Activated CD4-positive, alpha-beta T cell treated with anti-CD3 and anti-CD28 coated beads for 4 hours (primary cell): ENCODE data around the gene TMCO1.
"Not testable (repeated sequence)": the region's sequence is repeated elsewhere in the genome, so short reads cannot be mapped to it uniquely, and the experiment has no call there.

ENCODE experiments used
- DNase-seq, 2 donors: peaks; one replicate each; pipeline ENCODE4 v3.0.0-alpha.2; 2020

The TMCO1 gene

DNA sequence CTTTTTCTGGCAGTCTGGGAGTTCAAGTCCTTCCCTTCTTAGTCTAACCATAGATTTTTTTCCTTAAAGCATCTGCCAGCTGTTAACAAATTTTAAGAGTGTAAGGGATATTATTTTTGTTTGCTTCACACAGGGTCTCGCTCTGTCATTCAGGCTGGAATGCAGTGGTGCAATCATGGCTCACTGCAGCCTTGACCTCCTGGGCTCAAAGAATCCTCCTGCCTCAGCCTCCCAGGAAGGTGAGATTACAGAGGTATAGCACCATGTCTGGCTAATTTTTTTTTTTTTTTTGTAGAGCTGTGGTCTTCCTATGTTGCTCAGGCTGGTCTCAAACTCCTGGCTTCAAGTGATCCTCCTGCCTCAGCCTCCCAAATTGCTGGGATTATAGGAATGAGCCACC is 23.8 kb downstream of the TMCO1 start:
- DNase-seq = not testable (repeated sequence)

DNA sequence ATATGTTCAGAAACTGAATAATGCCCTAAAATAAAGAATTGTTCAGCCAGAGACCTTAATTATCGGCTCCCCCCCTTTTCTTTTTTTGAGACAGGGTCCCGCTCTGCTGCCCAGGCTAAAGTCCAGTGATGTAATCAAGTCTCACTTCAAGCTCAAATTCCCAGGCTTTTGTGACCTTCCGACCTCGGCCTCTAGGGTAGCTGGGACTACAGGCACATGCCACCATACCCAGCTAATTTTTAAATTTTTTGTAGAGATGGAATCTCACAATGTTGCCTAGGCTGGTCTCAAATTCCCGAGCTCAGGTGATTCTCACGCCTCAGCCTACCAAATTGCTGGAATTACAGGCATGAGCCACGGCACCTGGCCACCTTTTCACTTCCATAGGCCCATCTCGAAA is 26.5 kb downstream of the TMCO1 start:
- DNase-seq = no peak

GRCh38 chr1:165738794-165739193 is 29.9 kb downstream of the TMCO1 start:
- DNase-seq = no peak

- no peak for DNase-seq
Observed at GRCh38 chr1:165737196-165737595, 31.5 kb downstream of the TMCO1 start.

GRCh38 chr1:165734906-165735305 is 33.8 kb downstream of the TMCO1 start:
- no peak for DNase-seq

DNA sequence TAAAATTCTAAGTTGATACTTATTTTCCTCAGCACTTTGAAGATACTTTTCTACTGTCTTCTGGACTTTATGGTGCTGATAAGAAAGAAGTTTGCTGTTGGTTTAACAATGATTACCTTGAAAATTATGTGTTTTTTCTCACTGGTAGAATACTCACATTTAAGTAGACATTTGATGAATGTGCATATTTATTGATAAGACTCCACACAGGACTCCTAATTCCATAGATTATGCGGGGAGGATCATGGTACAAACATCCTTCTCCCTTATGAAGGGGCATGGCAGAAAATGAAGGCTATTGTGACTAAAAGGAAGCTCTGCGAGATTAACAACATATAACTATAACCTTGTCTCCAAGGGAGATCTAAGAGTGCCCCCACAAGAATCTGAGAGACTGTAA is 41.8 kb downstream of the TMCO1 start:
- no peak for DNase-seq

DNA sequence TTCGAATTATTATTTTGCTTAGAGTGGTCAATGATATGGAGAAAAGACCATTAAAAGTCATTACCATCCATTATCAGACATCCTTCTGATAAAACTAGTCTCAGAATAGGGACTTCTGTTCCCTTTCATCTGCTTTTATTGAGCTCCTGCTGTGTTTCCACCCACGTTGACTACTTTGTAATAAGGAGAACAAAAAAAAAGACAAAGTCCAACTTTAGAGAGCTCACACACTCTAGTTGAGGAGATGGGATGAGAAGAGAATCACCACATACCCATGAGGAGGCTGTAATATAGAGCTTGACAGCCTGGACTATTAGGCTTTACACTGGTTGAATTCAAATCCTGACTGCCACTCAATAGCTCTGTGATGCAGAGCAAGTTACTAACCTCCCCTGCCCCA is 42.5 kb downstream of the TMCO1 start:
- no peak for DNase-seq

DNA sequence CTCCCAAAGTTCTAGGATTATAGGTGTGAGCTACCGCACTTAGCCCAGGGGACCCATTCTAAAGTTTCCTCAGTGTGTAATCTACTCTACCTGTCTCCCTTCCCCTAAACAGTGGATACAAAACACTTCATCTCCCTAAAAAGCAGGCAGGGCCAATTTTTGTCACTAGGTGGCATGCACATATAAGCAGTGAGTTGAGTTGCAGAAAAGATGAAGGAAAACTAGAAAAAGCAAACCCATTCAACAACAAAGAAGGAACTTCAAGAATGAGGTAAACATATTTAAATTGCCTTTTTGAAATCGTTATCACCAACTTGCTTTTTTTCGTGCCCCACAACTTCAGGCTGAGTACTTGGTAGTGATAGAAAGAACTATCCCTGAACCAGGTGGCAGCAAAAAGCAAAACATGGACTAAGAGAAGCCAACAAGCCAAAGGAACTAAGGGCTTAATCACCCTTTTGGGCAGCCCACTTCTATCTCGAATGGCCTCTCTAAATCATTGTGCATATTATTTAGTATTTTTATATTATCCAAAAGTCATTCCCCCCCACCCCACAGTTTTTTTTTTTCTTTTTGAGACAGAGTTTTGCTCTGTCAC is 50.7 kb downstream of the TMCO1 start:
- DNase-seq = peak in 1 of 2 donors; percentile 26

- DNase-seq = not testable (repeated sequence)
Observed at GRCh38 chr1:165716265-165717051, 52.2 kb downstream of the TMCO1 start.

DNA sequence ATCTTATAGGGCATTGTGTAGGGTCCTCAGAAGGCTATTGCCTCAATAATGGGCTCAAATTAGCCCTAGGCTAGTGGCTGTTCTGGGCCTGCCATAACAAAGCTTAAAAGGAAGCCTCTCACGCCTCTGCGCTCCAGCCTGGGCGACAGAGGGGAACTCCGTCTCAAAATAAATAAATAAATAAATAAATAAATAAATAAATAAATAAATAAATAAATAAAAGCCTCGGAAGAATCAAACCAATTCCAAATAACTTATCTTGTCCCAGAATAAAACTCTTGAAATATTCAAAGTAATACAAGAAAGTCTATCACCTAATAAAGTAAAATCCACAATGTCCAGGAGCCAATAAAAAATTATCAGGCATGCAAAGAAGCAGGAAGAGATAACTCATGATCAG is 55.9 kb downstream of the TMCO1 start:
- DNase-seq = no peak

GRCh38 chr1:165707984-165708706 is 60.5 kb downstream of the TMCO1 start:
- DNase-seq = no peak

DNA sequence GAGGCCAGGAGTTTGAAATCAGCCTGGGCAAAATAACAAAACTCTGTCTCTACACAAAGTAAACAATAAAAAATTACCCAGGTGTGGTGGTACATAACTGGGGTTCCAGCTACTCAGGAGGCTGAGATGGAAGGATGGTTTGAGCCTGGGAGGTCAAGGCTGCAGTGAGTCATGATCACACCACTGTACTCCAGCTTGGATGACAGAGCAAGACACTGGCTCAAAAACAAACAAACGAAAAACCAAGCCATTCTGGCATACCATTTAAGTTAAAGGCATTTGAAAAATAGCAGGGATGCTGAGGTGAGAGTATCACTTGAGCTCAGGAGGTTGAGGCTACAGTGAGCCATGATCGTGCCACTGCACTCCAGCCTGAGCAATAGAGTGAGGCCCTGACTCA is 65.0 kb downstream of the TMCO1 start:
- no peak for DNase-seq

DNA sequence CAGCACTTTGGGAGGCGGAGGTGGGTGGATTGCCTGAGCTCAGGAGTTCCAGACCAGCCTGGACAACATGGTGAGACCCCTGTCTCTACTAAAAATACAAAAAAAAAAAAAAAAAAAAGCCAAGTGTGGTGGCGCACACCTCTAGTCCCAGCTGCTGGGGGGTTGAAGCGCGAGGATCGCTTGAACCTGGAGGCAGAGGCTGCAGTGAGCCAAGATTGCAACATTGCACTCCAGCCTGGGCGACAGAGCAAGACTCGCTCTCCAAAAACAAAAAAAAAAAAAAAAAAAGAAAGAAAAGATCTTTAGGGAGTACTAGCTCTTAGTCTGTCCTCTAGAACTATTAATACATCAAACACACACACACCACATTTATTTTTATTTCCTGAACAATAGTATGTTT is 66.7 kb downstream of the TMCO1 start:
- DNase-seq = not testable (repeated sequence)

DNA sequence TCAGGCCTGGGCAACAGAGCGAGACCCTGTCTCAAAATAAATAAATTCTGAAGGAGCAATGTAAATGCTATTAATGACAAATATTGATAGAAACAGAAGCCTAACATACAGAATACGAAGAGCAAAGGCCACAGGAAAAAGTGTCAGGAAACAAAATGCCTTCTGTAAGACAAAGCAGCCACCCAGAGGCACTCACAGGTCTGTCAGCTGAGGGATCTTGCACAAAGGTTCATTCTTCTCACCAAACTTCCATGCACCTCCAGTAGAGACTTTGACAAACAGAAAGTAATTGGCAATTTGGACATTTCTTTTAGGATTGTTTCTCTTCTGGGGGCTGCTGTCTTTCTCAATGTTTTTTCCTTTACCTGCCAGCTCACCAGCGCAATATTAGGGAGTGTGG is 69.1 kb downstream of the TMCO1 start:
- no peak for DNase-seq

DNA sequence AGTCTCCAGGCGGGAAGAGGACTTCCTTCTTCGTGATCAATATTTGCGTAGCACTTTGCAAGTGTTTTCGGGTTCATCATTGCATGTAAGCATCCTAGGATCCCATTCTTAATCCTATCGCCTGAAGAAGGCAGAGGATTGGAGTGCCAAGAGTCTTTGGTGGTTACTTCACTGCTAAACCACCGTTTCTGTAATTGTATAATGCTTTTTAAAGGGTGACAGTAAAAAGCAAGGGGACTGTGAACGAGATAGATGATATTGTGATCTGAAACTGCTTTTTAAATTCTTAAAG is 70.0 kb downstream of the TMCO1 start:
- no peak for DNase-seq

- peak; percentile 76 to 79 for DNase-seq
Observed at GRCh38 chr1:165697881-165698760, 70.5 kb downstream of the TMCO1 start, which contains the start of gene ALDH9A1. Gene ALDH9A1 (minus strand): TSS chr1:165698562. CDS start chr1:165698558, 4 bp downstream.

GRCh38 chr1:165697491-165697880 is 71.2 kb downstream of the TMCO1 start:
- no peak for DNase-seq

DNA sequence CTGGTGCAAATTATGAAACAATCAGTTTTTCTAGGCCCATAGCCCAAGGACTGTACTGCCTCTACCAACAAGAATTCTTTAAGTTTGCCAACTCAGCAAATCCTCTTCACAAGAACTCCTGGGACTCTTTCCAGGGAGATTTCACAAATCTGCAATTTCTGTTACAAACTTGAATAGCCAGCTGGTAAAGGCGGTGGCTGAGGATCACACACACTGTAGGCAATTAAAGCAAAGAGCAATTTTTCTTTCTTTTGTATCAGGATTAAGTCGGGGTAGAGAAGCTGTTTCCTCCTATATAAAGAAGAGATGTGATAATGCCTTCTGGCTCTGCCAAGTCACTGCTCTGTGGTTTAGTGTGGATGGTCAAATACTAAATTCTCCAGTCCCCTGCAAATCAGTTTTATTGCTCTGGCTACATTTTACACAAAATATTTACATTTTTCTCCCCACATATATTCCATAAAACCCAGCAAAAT is 72.0 kb downstream of the TMCO1 start:
- DNase-seq = no peak

DNA sequence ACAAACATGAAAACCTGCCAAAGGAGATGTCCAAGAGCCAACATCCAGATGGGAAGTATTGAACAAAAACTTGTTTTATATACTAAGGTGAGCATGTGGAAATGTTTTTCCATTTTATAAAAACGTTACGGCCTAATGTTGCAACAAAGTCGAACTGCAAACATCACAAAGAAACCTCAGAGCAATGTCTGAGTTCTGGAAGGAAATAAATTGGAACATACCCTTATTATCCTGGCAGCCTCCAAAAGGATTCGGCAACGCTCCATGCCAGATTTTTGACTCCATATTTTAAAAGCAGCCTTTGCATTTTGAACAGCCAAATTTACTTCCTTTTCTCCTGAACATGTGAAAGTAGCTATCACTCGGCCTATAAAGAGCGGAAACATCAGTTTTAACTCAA is 73.6 kb downstream of the TMCO1 start:
- DNase-seq = no peak

DNA sequence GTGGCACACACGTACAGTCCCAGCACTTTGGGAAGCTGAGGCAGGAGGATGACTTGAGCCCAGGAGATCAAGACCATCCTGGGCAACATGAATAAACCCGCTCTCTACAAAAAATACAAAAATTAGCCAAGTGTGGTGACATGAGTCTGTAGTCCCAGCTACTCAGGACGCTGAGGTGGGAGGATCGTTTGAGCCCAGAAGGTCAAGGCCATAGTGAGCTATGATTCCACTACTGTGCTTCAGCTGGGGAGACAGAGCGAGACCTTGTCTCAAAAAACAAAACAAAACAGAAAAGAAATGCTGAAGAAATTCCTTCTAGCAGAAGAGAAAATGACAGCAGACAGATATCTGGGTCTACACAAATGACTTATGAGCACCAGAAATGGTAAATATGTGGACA is 80.6 kb downstream of the TMCO1 start:
- DNase-seq = no peak

DNA sequence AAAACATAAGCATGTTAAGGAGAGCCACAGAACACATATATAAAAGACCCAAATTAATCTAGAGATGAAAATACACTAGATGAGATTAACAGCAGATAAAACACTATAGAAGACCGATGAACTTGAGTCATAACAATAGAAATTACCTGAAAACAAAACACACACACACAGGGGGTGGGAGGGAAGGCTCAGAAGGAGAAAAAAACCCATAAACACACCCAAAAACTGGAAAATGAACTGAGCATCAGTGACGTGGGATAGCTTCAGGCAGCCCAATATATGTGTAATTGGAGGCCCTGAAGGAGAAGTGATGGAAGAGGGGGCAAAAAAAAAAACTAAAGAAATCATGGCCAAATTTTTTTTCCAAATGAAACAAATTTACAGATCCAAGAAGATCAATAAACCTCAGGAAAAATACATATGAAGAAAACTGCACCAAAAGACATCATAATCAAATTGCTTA is 81.7 kb downstream of the TMCO1 start:
- DNase-seq = no peak

DNA sequence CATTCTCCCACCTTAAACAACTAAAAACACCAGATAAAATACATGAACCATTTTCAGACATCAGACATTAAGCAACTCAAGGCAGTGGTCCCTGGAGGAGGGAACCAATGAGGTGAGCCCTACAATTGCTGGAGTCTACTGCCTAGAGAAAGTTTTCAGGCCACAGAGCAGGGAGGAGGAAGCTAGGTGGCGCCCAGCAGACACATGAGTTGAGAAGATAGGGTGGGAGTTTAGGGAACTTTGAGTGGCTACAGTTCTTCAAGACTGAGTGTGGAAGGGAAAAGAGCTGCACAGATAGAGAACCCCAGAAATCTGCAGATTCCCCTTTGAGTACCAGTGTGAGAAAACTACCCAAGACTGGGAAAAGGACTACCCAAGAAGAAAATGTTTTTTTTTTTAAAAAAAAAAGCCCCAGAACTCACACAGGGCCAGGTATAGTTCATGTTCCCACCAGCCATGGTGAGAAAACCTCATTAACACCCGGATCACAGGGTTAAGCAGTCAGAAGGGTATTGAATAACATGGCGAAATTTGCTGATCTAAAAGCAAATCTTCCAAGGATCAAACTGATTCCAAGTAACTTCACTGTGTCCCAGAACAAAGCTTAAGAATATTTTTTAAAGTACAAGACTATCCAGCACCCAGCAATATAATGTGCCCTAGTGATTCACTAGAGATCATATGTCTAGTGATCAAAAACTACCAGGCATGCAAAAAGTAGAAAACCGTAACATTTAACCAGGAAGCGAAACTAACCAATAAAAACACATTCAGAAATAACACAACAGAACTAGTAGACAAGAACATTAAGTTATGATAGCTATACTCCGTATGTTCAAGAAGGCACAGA is 82.3 kb downstream of the TMCO1 start:
- no peak for DNase-seq
